GM23338 (cell line): ENCODE results near the gene CDX1. TPM values are rescaled to one million over a fixed set of nuclear protein-coding genes. Genes with fewer than 3 reads are reported as not detected.

Experiments used
- ATAC-seq: fragments of 200-7000 bp; cut with Tn5 transposase; 3 replicates; pipeline ENCODE4 v1.9.1; 2020
- DNase-seq: peaks from one replicate; pipeline ENCODE4 v3.0.0-alpha.2; 2015; ENCODE audit warnings: low spot score
- H2AFZ ChIP-seq: fragments of 200-600 bp; sonication (generic); 2 replicates; pipeline ENCODE4 v1.8.0; 2016; ENCODE audit warnings: antibody characterized with exemption, mild to moderate bottlenecking, moderate library complexity
- H3F3A ChIP-seq: fragments of 200-600 bp; sonication (generic); replicated peaks from 2 replicates; pipeline ENCODE4 v1.8.0; 2017; ENCODE audit warnings: antibody characterized with exemption, mixed run types, low read depth
- H3K27ac ChIP-seq: fragments of 200-600 bp; sonication (generic); 2 replicates; pipeline ENCODE4 v1.6.1; 2016; ENCODE audit warnings: low read depth
- H3K27me3 ChIP-seq: fragments of 200-600 bp; sonication (generic); 2 replicates; pipeline ENCODE4 v1.8.0; 2016; ENCODE audit warnings: mild to moderate bottlenecking, mixed run types, moderate library complexity; ENCODE audit not compliant: insufficient read depth
- H3K36me3 ChIP-seq: fragments of 200-600 bp; sonication (generic); 2 replicates; pipeline ENCODE4 v1.8.0; 2016; ENCODE audit warnings: mild to moderate bottlenecking; ENCODE audit not compliant: insufficient read depth
- H3K4me1 ChIP-seq: fragments of 200-600 bp; sonication (generic); 2 replicates; pipeline ENCODE4 v1.8.0; 2016; ENCODE audit warnings: mild to moderate bottlenecking, moderate library complexity; ENCODE audit not compliant: insufficient read depth
- H3K4me2 ChIP-seq: fragments of 200-600 bp; sonication (generic); 2 replicates; pipeline ENCODE4 v1.7.1; 2017; ENCODE audit warnings: mixed run types
- H3K4me3 ChIP-seq: fragments of 200-600 bp; sonication (generic); 2 replicates; pipeline ENCODE4 v1.6.1; 2016; ENCODE audit warnings: mixed run types
- H3K79me2 ChIP-seq: fragments of 200-600 bp; sonication (generic); replicated peaks from 2 replicates; pipeline ENCODE4 v1.8.0; 2017; ENCODE audit warnings: mild to moderate bottlenecking; ENCODE audit not compliant: insufficient read depth
- H3K9me2 ChIP-seq: fragments of 200-600 bp; sonication (generic); 2 replicates; pipeline ENCODE4 v1.8.0; 2017; ENCODE audit not compliant: insufficient read depth
- H4K20me1 ChIP-seq: fragments of 200-600 bp; sonication (generic); replicated peaks from 2 replicates; pipeline ENCODE4 v1.8.0; 2017; ENCODE audit warnings: mild to moderate bottlenecking; ENCODE audit not compliant: insufficient read depth
- H3K27ac Mint-ChIP-seq: 2 replicates; pipeline ENCODE4 v1.8.0; 2020; ENCODE audit warnings: inconsistent platforms, mild to moderate bottlenecking, moderate library complexity, mixed read lengths
- H3K27me3 Mint-ChIP-seq: 3 replicates; pipeline ENCODE4 v1.8.0; 2022; ENCODE audit warnings: low read depth, mild to moderate bottlenecking, moderate library complexity, mixed read lengths, inconsistent platforms; ENCODE audit not compliant: insufficient read depth, poor library complexity
- H3K36me3 Mint-ChIP-seq: 3 replicates; pipeline ENCODE4 v1.8.0; 2021; ENCODE audit warnings: low read depth, mild to moderate bottlenecking, inconsistent platforms, moderate library complexity, mixed read lengths
- H3K4me1 Mint-ChIP-seq: 3 replicates; pipeline ENCODE4 v1.8.0; 2020; ENCODE audit warnings: mild to moderate bottlenecking, inconsistent platforms, mixed read lengths
- H3K4me3 Mint-ChIP-seq: 3 replicates; pipeline ENCODE4 v1.8.0; 2021; ENCODE audit warnings: moderate library complexity, mild to moderate bottlenecking, inconsistent platforms, mixed read lengths
- H3K9me3 Mint-ChIP-seq: 3 replicates; pipeline ENCODE4 v1.8.0; 2020; ENCODE audit warnings: moderate library complexity, mild to moderate bottlenecking, inconsistent platforms, mixed read lengths
- ETS1 ChIP-seq: IDR thresholded peaks from 2 replicates; pipeline ENCODE4 v1.6.1; 2016; ENCODE audit warnings: antibody characterized with exemption
- EZH2phosphoT487 ChIP-seq: fragments of 200-600 bp; sonication (generic); IDR thresholded peaks from one replicate; pipeline ENCODE4 v1.8.1; 2018; ENCODE audit warnings: antibody characterized with exemption; ENCODE audit not compliant: unreplicated experiment
- JUNB ChIP-seq: IDR thresholded peaks from one replicate; pipeline ENCODE4 v1.6.1; 2016; ENCODE audit warnings: antibody characterized with exemption; ENCODE audit not compliant: unreplicated experiment
- REST ChIP-seq: IDR thresholded peaks from one replicate; pipeline ENCODE4 v1.6.1; 2018; ENCODE audit warnings: antibody characterized with exemption; ENCODE audit not compliant: unreplicated experiment
- ZNF114 ChIP-seq: fragments of 250-450 bp; sonication (Bioruptor Pico); IDR thresholded peaks from 2 replicates; pipeline ENCODE4 v1.5.0; 2020; ENCODE audit warnings: mild to moderate bottlenecking, moderate library complexity
- ZNF331 ChIP-seq: fragments of 250-450 bp; sonication (Bioruptor Pico); IDR thresholded peaks from 2 replicates; pipeline ENCODE4 v1.5.0; 2020; ENCODE audit warnings: low read depth, mild to moderate bottlenecking, moderate library complexity
- polyA plus RNA-seq: library from polyadenylated mRNA; unstranded; fragments of >200 nt; fragmentation: Nextera tagmentation; extraction: Ambion mirVana; gene quantifications from 2 replicates; pipeline ENCODE4 v1.2.1, GENCODE V29; 2016
- total RNA-seq: library from RNA; depleted of rRNA; stranded (reverse); fragments of >200 nt; shearing (Covaris generic); gene quantifications from 2 replicates; pipeline ENCODE4 v1.2.3, GENCODE V29; 2014
- TF ChIP-seq, protein P1 (sequence below), 2 experiments: fragments of 200-600 bp in 1 of 2; sonication (generic) in 1 of 2; conservative IDR thresholded peaks; 2 replicates each; pipeline versions ENCODE4 v1.5.1 to v1.6.1; 2016 to 2017; ENCODE audit warnings: antibody characterized with exemption in 2 of 2, low read depth in 2 of 2, mild to moderate bottlenecking in 2 of 2, moderate library complexity in 1 of 2

Gene CDX1
- total and polyA plus RNA-seq, 2 experiments from 2014 or later, result not detected

DNA sequence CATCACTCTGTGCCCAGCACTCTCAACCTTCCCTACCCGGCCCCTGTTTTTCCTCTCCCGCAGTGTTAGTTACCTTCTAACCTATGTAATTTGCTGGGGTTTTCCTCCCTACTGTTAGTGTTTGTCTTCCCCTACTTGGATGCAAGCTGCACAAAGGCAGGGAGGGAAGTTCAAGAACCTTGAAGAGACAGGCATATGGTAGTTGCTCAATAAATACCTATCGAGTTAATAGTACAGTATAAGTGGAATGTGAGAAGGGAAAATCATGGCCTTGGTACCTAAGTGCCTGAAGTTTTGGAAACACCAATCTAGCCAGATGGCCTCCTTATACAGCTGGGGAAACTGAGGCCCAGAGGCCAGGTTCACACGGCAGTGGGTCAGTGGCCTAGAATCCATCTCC, 35.1 kb upstream of the CDX1 start:
- Mint-ChIP-seq H3K27ac (no peak overlapping the region), H3K36me3 (no peaks in the 10 kb centered on the region; the same call in 2 of the 3 replicates), H3K4me1 (peaks cover 26% of the 10 kb centered on the region), H3K9me3 (no peaks in the 10 kb centered on the region), H3K27me3 (peaks cover 23% of the 10 kb centered on the region), H3K4me3 (no peak overlapping the region; the same call in 2 of the 3 replicates)
- Histone ChIP-seq H3K9me2 (no peaks in the 10 kb centered on the region), H3K36me3 (no peaks in the 10 kb centered on the region), H3K79me2 (no peaks in the 10 kb centered on the region), H2AFZ (no peak overlapping the region), H3K4me3 (no peak overlapping the region), H3F3A (no peaks in the 10 kb centered on the region), H3K27me3 (no peaks in the 10 kb centered on the region), H4K20me1 (no peaks in the 10 kb centered on the region), H3K27ac (no peak overlapping the region), H3K4me1 (peaks cover 14% of the 10 kb centered on the region), H3K4me2 (no peak overlapping the region)
- TF ChIP-seq ZNF331 (CRISPR knock-in tag), result no peak
- TF ChIP-seq, protein P1, sequence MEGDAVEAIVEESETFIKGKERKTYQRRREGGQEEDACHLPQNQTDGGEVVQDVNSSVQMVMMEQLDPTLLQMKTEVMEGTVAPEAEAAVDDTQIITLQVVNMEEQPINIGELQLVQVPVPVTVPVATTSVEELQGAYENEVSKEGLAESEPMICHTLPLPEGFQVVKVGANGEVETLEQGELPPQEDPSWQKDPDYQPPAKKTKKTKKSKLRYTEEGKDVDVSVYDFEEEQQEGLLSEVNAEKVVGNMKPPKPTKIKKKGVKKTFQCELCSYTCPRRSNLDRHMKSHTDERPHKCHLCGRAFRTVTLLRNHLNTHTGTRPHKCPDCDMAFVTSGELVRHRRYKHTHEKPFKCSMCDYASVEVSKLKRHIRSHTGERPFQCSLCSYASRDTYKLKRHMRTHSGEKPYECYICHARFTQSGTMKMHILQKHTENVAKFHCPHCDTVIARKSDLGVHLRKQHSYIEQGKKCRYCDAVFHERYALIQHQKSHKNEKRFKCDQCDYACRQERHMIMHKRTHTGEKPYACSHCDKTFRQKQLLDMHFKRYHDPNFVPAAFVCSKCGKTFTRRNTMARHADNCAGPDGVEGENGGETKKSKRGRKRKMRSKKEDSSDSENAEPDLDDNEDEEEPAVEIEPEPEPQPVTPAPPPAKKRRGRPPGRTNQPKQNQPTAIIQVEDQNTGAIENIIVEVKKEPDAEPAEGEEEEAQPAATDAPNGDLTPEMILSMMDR (conservative IDR thresholded peaks at IDR 0.05; ENCODE audit: low read depth in 2 of 2), result no peak
- DNase-seq, result no peak
- ATAC-seq, result no peak

DNA sequence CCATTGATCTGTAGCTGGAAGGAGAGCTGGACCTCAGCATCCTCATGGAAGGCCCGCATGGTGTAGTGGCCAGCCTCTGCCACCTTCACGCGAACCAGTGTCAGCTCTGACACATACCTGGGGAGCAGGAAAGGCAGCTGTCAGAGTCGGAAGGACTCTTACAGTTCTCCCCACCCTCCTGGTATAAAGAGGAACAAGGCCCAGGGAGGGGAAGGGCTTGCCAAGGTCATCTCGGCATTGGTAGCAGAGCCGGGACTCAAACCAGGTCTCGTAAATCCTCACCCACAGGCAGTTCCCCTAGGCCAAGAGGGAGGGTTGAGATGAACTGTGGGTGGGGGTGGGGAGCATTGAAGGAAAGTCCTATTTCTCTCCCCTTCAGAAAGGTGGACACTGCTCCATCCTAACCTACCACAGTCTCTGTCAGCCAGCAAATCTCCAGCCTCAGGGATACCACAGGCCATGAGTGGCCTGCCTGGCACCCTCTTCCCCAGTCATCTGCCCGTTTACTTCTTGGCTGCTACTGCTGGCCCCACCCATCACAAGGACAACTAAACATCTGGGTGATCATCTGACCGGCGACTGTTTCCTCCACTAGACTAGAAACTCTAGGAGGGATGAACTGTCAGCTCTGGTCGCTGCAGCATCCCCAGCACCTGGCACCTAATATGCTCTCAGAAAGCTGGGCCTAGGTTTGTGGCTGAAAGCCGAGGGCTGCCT, 34.4 kb upstream of the CDX1 start:
- Mint-ChIP-seq H3K4me3 (no peak overlapping the region), H3K4me1 (peaks cover 30% of the 10 kb centered on the region), H3K27me3 (peaks cover 23% of the 10 kb centered on the region), H3K9me3 (no peaks in the 10 kb centered on the region), H3K27ac (no peak overlapping the region), H3K36me3 (no peaks in the 10 kb centered on the region; the same call in 2 of the 3 replicates)
- DNase-seq, result no peak
- Histone ChIP-seq H3K9me2 (no peaks in the 10 kb centered on the region), H3K79me2 (no peaks in the 10 kb centered on the region), H3K4me2 (no peak overlapping the region), H3K27ac (no peak overlapping the region), H2AFZ (no peak overlapping the region), H3K4me3 (no peak overlapping the region), H3K4me1 (peaks cover 16% of the 10 kb centered on the region), H3K36me3 (no peaks in the 10 kb centered on the region), H4K20me1 (no peaks in the 10 kb centered on the region), H3K27me3 (no peaks in the 10 kb centered on the region), H3F3A (no peaks in the 10 kb centered on the region)
- TF ChIP-seq REST, result no peak
- no peak for TF ChIP-seq JUNB
- TF ChIP-seq, protein P1 (conservative IDR thresholded peaks at IDR 0.05; ENCODE audit: low read depth in 2 of 2), result no peak
- no peak for TF ChIP-seq ETS1
- no peak for TF ChIP-seq ZNF114
- no peak for TF ChIP-seq EZH2phosphoT487
- TF ChIP-seq ZNF331 (CRISPR knock-in tag), result no peak
- ATAC-seq, result no peak
